Central memory CD8-positive, alpha-beta T cell (primary cell): ENCODE measurements around the gene GNAT2.
A peak's percentile ranks its signal among the peaks of the same experiment; 100 is the strongest.

Experiments used
- ATAC-seq: fragments of 150-1000 bp; cut with Tn5 transposase; replicated peaks from 2 replicates; pipeline ENCODE4 v1.10.0; 2022; ENCODE audit warnings: mild to moderate bottlenecking, moderate FRiP score, moderate number of reproducible peaks; ENCODE audit not compliant: poor library complexity, severe bottlenecking; ENCODE audit errors: extremely low read depth
- DNase-seq, 2 donors: peaks; one replicate each; pipeline ENCODE4 v3.0.0; 2021; ENCODE audit warnings: low spot score in 2 of 2
- H3K27ac Mint-ChIP-seq: one replicate; pipeline ENCODE4 v1.8.0; 2022; ENCODE audit warnings: low read depth, mild to moderate bottlenecking, moderate library complexity, mixed read lengths
- H3K27me3 Mint-ChIP-seq: one replicate; pipeline ENCODE4 v1.8.0; 2022; ENCODE audit warnings: mixed read lengths
- H3K36me3 Mint-ChIP-seq: one replicate; pipeline ENCODE4 v1.8.0; 2022; ENCODE audit warnings: mild to moderate bottlenecking, moderate library complexity, mixed read lengths; ENCODE audit not compliant: insufficient read depth
- H3K4me1 Mint-ChIP-seq: one replicate; pipeline ENCODE4 v1.8.0; 2022; ENCODE audit warnings: mixed read lengths
- H3K4me3 Mint-ChIP-seq: one replicate; pipeline ENCODE4 v1.8.0; 2022; ENCODE audit warnings: mild to moderate bottlenecking, moderate library complexity, mixed read lengths
- H3K9me3 Mint-ChIP-seq: one replicate; pipeline ENCODE4 v1.8.0; 2022; ENCODE audit warnings: mixed read lengths

The GNAT2 gene

DNA sequence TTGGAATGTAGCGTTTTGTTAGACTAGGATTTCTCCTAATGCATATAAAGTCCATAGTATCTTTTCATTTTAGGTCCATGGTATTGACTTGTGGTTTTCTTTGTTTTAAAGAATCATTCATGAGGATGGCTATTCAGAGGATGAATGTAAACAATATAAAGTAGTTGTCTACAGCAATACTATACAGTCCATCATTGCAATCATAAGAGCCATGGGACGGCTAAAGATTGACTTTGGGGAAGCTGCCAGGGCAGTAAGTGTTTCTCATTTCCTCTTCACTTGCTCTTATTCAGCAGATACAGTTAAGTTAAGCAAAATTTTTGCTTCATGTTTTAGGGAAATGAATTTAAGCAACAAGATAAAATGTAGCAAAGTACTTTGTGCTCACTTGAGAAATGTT is 45.6 kb downstream of the GNAT2 start:
- Mint-ChIP-seq H3K36me3 (peaks cover 17% of the 10 kb centered on the region), H3K27ac (no peak overlapping the region), H3K27me3 (no peaks in the 10 kb centered on the region), H3K4me3 (no peak overlapping the region), H3K9me3 (no peaks in the 10 kb centered on the region), H3K4me1 (peaks cover 16% of the 10 kb centered on the region)
- ATAC-seq (no peak), DNase-seq (no peak)

DNA sequence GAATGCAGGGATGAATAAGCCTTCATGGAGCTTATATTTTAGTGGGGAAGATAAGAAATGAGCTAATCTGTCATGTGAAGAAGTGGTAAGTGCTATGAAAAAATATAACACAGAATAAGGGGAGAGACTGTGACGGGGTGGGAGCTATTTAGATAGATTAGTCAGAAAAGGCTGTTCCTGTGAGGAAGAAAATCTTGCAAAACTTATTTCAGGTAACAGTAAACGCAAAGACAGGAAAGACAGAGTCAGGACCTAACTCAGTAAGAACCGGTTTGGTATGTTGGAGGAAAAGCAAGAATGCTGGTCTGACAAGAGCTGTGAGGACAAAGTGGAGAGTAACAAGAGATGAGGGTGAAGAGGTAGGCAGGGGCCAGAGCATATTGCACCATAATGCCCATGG is 49.0 kb downstream of the GNAT2 start:
- Mint-ChIP-seq H3K27me3 (no peaks in the 10 kb centered on the region), H3K36me3 (no peaks in the 10 kb centered on the region)
- no peak for DNase-seq

GRCh38 chr1:109569323-109569722 is 50.1 kb downstream of the GNAT2 start:
- no peak overlapping the region for H3K27ac Mint-ChIP-seq
- peaks cover 1% of the 10 kb centered on the region for H3K36me3 Mint-ChIP-seq
- no peak overlapping the region for H3K4me3 Mint-ChIP-seq
- no peaks in the 10 kb centered on the region for H3K9me3 Mint-ChIP-seq
- DNase-seq (no peak), ATAC-seq (no peak)
- H3K4me1 Mint-ChIP-seq: peaks cover 43% of the 10 kb centered on the region
- H3K27me3 Mint-ChIP-seq: no peaks in the 10 kb centered on the region

More for the DNA sequence above, 49.0 kb downstream of the GNAT2 start:
- ATAC-seq: no peak
- Mint-ChIP-seq H3K4me3 (no peak overlapping the region), H3K27ac (no peak overlapping the region), H3K9me3 (no peaks in the 10 kb centered on the region), H3K4me1 (peaks cover 35% of the 10 kb centered on the region)

- ATAC-seq (no peak), DNase-seq (no peak)
- peaks cover 1% of the 10 kb centered on the region for H3K36me3 Mint-ChIP-seq
- no peaks in the 10 kb centered on the region for H3K9me3 Mint-ChIP-seq
- no peak overlapping the region for H3K4me3 Mint-ChIP-seq
- H3K27me3 Mint-ChIP-seq: no peaks in the 10 kb centered on the region
- H3K27ac Mint-ChIP-seq: no peak overlapping the region
- peaks cover 53% of the 10 kb centered on the region for H3K4me1 Mint-ChIP-seq
These were observed 51.3 kb downstream of the GNAT2 start for GRCh38 chr1:109567877-109568672.

- Mint-ChIP-seq H3K4me3 (no peak overlapping the region), H3K4me1 (peaks cover 50% of the 10 kb centered on the region), H3K36me3 (peaks cover 1% of the 10 kb centered on the region), H3K9me3 (no peaks in the 10 kb centered on the region), H3K27ac (peak overlapping the region; percentile 1), H3K27me3 (no peaks in the 10 kb centered on the region)
- no peak for ATAC-seq
- no peak for DNase-seq
These were observed 52.4 kb downstream of the GNAT2 start for GRCh38 chr1:109566982-109567381.

- Mint-ChIP-seq H3K4me3 (no peak overlapping the region), H3K27ac (peak overlapping the region; percentile 58), H3K27me3 (no peaks in the 10 kb centered on the region), H3K9me3 (no peaks in the 10 kb centered on the region), H3K4me1 (peaks cover 67% of the 10 kb centered on the region), H3K36me3 (peaks cover 1% of the 10 kb centered on the region)
- ATAC-seq (no peak), DNase-seq (no peak)
These were observed 54.2 kb downstream of the GNAT2 start for GRCh38 chr1:109565241-109565640.

DNA sequence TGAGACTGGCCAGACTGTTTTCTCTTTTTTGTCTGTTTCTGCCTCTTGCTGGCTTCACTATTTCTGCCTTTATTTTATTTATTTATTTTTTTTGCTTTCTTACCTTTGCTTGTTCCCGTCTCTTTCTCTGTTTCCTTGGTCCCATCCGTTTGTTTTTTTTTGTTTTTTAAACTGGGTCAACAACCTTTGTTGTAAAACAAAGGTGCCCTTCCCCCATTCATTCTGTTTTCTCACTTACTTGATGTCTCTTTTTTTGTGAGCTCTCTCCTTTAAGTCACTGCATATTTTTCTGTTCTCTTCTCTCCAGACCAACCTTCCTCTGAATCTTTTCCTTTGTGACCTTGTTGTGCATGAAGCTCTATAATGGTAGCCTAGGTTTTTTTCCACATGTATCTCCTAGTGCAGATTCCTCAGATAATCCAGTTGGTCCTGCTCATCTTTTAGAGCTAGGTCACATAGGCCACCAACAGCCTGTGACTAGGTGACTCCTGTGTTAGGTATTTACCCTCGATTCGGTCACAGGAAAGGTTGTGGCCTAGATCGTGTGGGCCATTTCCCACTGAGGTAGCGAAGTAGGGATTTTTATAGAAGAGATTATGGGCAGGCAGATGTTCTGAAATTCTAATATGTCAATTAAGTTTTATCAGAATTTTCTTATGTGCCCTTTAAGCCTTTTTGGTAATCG is 55.1 kb downstream of the GNAT2 start:
- Mint-ChIP-seq H3K27ac (peak overlapping the region; percentile 69), H3K9me3 (no peaks in the 10 kb centered on the region), H3K36me3 (peaks cover 1% of the 10 kb centered on the region), H3K4me1 (peaks cover 75% of the 10 kb centered on the region), H3K4me3 (no peak overlapping the region), H3K27me3 (no peaks in the 10 kb centered on the region)
- no peak for ATAC-seq
- no peak for DNase-seq

DNA sequence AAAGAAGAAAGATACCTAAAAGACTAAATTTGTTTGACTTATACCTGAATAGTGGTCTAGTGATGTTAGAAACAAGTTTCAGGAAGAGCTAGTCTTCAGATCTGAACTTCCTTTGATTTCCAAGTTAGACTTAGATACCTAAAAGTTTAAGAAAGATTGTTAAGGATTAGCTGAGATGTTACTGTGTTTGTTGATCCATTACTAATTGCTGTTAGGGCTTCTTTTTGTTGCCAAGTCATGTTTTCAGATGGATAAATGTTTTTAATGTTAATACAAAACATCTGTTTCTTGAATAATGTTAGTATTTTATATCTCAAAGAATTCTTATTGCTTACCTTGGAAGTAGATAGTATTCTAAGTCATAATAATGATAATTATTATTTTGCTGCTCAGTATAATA is 59.4 kb downstream of the GNAT2 start:
- H3K9me3 Mint-ChIP-seq: no peaks in the 10 kb centered on the region
- no peak overlapping the region for H3K4me3 Mint-ChIP-seq
- peaks cover 10% of the 10 kb centered on the region for H3K36me3 Mint-ChIP-seq
- no peak overlapping the region for H3K27ac Mint-ChIP-seq
- ATAC-seq (no peak), DNase-seq (no peak)
- H3K4me1 Mint-ChIP-seq: peaks cover 81% of the 10 kb centered on the region
- H3K27me3 Mint-ChIP-seq: no peaks in the 10 kb centered on the region

GRCh38 chr1:109557520-109557919 is 61.9 kb downstream of the GNAT2 start:
- no peak overlapping the region for H3K27ac Mint-ChIP-seq
- H3K36me3 Mint-ChIP-seq: peaks cover 9% of the 10 kb centered on the region
- no peaks in the 10 kb centered on the region for H3K9me3 Mint-ChIP-seq
- DNase-seq: no peak
- H3K4me1 Mint-ChIP-seq: peaks cover 82% of the 10 kb centered on the region
- H3K4me3 Mint-ChIP-seq: peak overlapping the region; percentile 4
- ATAC-seq: no peak
- no peaks in the 10 kb centered on the region for H3K27me3 Mint-ChIP-seq

DNA sequence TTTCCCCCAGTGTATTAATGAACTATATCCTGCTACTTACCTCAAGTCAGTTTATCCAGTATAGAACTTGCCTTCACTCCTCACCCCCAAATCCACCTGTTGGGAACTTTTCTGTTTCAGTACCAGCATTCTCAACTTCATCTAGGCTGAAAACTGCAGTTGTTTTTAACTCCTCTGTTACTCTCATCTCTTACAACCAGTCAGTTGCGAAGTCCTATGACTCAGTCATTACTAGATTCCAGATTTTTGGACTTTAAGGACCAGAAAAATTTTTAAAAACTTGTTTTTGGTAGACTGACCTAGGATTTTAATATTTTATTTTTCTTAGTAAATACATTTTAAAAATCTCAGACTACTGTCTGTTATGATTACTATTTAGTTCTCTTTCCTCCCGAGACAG is 62.9 kb downstream of the GNAT2 start:
- Mint-ChIP-seq H3K4me3 (no peak overlapping the region), H3K36me3 (peaks cover 11% of the 10 kb centered on the region), H3K4me1 (peaks cover 75% of the 10 kb centered on the region), H3K27ac (no peak overlapping the region), H3K27me3 (no peaks in the 10 kb centered on the region), H3K9me3 (no peaks in the 10 kb centered on the region)
- no peak for DNase-seq
- no peak for ATAC-seq
